Right lobe of liver (tissue), 6 donors: Measurements from ENCODE around the gene ATXN1. TPM values are rescaled to one million over a fixed set of nuclear protein-coding genes. Genes with fewer than 3 reads are reported as not detected.

Experiments used
- ATAC-seq, 4 donors: fragments of 200-7000 bp; cut with Tn5 transposase; one replicate each; pipeline ENCODE4 v1.9.1; 2020; ENCODE audit warnings: mild to moderate bottlenecking in 4 of 4, moderate library complexity in 4 of 4
- DNase-seq, 3 donors: peaks; one replicate each; pipeline ENCODE4 v3.0.0-alpha.2; 2020
- H3K27ac ChIP-seq, 3 donors: fragments of 200-600 bp; one replicate each; pipeline ENCODE4 v1.8.0; 2022
- H3K27me3 ChIP-seq, 2 donors: fragments of 200-600 bp; one replicate each; pipeline ENCODE4 v1.8.0; 2022
- H3K36me3 ChIP-seq, 4 donors: fragments of 200-600 bp; sonication (generic) in 1 of 4; one replicate each; pipeline versions ENCODE4 v1.5.1 to v1.8.0; 2017 to 2022; ENCODE audit warnings: control low read depth in 1 of 4
- H3K4me1 ChIP-seq, 4 donors: fragments of 200-600 bp; sonication (generic) in 1 of 4; one replicate each; pipeline versions ENCODE4 v1.5.1 to v1.8.0; 2017 to 2022; ENCODE audit warnings: control low read depth in 1 of 4
- H3K4me3 ChIP-seq, 3 donors: fragments of 200-600 bp; one replicate each; pipeline ENCODE4 v1.8.0; 2022
- H3K9me3 ChIP-seq, 4 donors: fragments of 200-600 bp; sonication (generic) in 1 of 4; one replicate each; pipeline versions ENCODE4 v1.5.1 to v1.8.0; 2017 to 2022; ENCODE audit warnings: control low read depth in 1 of 4
- CTCF ChIP-seq, 4 donors: fragments of 200-600 bp in 3 of 4; fragments of 450-650 bp in 1 of 4; IDR thresholded peaks; one replicate each; pipeline versions ENCODE4 v1.5.1 to v1.8.0; 2016 to 2022; ENCODE audit warnings: antibody characterized with exemption in 4 of 4, mild to moderate bottlenecking in 2 of 4
- POLR2A ChIP-seq: fragments of 450-650 bp; IDR thresholded peaks from one replicate; pipeline ENCODE4 v1.6.1; 2017; ENCODE audit warnings: antibody characterized with exemption, mild to moderate bottlenecking
- WGBS: methylation state at CpG from one replicate; pipeline ENCODE4 v1.1.6; 2018; ENCODE audit warnings: low coverage, low lambda C conversion rate; ENCODE audit not compliant: insufficient coverage; ENCODE audit errors: missing lambda C conversion rate; 5-methylcytosine and 5-hydroxymethylcytosine counted together
- intact Hi-C, 2 donors: fragments of 100-400 bp; cut with DNase I; formaldehyde crosslinking; loops; one replicate each; pipeline versions ENCODE4 v1.11.2 to v1.14.1; 2022
- total RNA-seq, 6 experiments: library from RNA; depleted of rRNA in 2 of 6; stranded (reverse); fragments of >200 nt in 2 of 6; fragmentation: NEBNext Ultra II Directional in 3 of 6; extraction: Animal tissue kit (Norgen Biotek cat#: 25700) in 3 of 6; gene quantifications; one replicate each; pipeline versions ENCODE4 v1.1.0 to v1.2.4, GENCODE V29; 2016 to 2023
- donor health status: DM: no; HTN: yes; CAD: no.
- donor health status: DM: no; HTN: no; CAD: no.
- donor health status: DM: no; HTN: no; CAD: no.
- donor health status: DM: no; HTN: yes; CAD: no.
- donor health status: DM: no; HTN: yes; CAD: no.

ATXN1 gene
- total RNA-seq, 6 experiments from 2014 or later = 23.2 to 28.7 (median 25.0) TPM

DNA sequence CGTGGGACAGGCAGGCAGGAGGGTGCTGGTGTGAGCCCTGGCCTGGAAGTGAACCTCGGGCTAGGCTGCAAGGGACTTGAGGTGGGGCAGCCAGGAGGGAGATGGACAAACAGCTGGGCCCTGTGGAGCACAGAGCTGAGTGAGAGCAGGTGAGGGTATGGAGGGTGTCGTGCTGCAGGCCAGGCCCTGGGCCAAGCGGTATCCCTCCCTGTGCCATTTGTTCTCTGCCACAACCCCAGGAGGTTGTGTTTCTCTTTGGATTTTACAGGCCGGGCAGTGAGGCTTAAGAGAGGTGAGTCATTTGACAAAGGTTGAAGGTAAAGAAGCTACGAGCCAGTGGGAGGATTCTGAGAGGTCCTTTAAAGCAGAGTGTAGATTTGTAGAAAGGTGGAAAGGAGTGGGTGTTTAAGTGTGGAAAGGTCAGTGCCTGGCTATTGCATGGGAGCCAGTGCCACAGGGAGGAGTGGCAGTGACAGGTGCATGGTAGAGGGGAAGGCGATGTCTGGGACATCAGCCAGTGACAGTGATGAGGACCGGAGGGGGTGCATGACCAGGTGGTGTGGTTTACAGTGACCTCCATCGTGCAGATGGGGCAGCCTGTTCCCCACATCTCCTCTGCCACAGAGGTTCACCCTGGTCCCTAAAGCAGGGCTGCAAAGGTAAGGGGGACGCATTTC is 483.1 kb downstream of the ATXN1 start:
- no peak for ATAC-seq
- DNase-seq = no peak
- Histone ChIP-seq H3K9me3 (no peaks in the 10 kb centered on the region), H3K4me1 (no peaks in the 10 kb centered on the region), H3K4me3 (no peak overlapping the region), H3K27ac (no peak overlapping the region), H3K36me3 (no peaks in the 10 kb centered on the region), H3K27me3 (no peaks in the 10 kb centered on the region)
- no peak for TF ChIP-seq POLR2A
- no peak for TF ChIP-seq CTCF (IDR thresholded peaks at IDR 0.05)
- WGBS = 89% methylated on average over 5 of the region's 10 CpGs
- intact Hi-C loops = no loop called here

- WGBS = 53% methylated on average over 14 of the region's 18 CpGs
Observed at GRCh38 chr6:16277101-16277981, 483.9 kb downstream of the ATXN1 start.

GRCh38 chr6:16274885-16275589 is 486.2 kb downstream of the ATXN1 start:
- no peak overlapping the region for H3K4me3 ChIP-seq
- no peaks in the 10 kb centered on the region for H3K9me3 ChIP-seq
- no peaks in the 10 kb centered on the region for H3K4me1 ChIP-seq
- H3K36me3 ChIP-seq = no peaks in the 10 kb centered on the region
- intact Hi-C loops = no loop called here
- no peak overlapping the region for H3K27ac ChIP-seq
- no peaks in the 10 kb centered on the region for H3K27me3 ChIP-seq
- ATAC-seq (no peak), DNase-seq (no peak)
- 93% methylated on average over 10 of the region's 10 CpGs for WGBS
- TF ChIP-seq CTCF (IDR thresholded peaks at IDR 0.05) (no peak), POLR2A (no peak)

More at GRCh38 chr6:16277101-16277981, 483.9 kb downstream of the ATXN1 start:
- H3K27me3 ChIP-seq = no peaks in the 10 kb centered on the region
- ATAC-seq (peak in 1 of 4 donors; percentile 29), DNase-seq (no peak)
- intact Hi-C loops = no loop called here
- no peak overlapping the region for H3K4me3 ChIP-seq
- H3K4me1 ChIP-seq = no peaks in the 10 kb centered on the region
- H3K9me3 ChIP-seq = no peaks in the 10 kb centered on the region
- TF ChIP-seq POLR2A (no peak), CTCF (IDR thresholded peaks at IDR 0.05) (no peak)
- H3K27ac ChIP-seq = no peak overlapping the region
- H3K36me3 ChIP-seq = no peaks in the 10 kb centered on the region

GRCh38 chr6:16274483-16274882 is 486.8 kb downstream of the ATXN1 start:
- intact Hi-C loops = no loop called here
- no peaks in the 10 kb centered on the region for H3K27me3 ChIP-seq
- ATAC-seq (no peak), DNase-seq (no peak)
- no peaks in the 10 kb centered on the region for H3K9me3 ChIP-seq
- 83% methylated on average over 3 of the region's 4 CpGs for WGBS
- H3K36me3 ChIP-seq = no peaks in the 10 kb centered on the region
- H3K4me3 ChIP-seq = no peak overlapping the region
- no peak overlapping the region for H3K27ac ChIP-seq
- no peak for TF ChIP-seq CTCF (IDR thresholded peaks at IDR 0.05)
- TF ChIP-seq POLR2A = no peak
- H3K4me1 ChIP-seq = no peaks in the 10 kb centered on the region
